GM21515 (cell line): ENCODE data around the gene STPG3.
"Not testable (repeated sequence)": the region's sequence is repeated elsewhere in the genome, so short reads cannot be mapped to it uniquely, and the experiment has no call there.

Source experiments
- ATAC-seq: cut with Tn5 transposase; IDR thresholded peaks from one replicate; pipeline ENCODE4 v1.9.1; 2021; ENCODE audit not compliant: unreplicated experiment

The STPG3 gene

DNA sequence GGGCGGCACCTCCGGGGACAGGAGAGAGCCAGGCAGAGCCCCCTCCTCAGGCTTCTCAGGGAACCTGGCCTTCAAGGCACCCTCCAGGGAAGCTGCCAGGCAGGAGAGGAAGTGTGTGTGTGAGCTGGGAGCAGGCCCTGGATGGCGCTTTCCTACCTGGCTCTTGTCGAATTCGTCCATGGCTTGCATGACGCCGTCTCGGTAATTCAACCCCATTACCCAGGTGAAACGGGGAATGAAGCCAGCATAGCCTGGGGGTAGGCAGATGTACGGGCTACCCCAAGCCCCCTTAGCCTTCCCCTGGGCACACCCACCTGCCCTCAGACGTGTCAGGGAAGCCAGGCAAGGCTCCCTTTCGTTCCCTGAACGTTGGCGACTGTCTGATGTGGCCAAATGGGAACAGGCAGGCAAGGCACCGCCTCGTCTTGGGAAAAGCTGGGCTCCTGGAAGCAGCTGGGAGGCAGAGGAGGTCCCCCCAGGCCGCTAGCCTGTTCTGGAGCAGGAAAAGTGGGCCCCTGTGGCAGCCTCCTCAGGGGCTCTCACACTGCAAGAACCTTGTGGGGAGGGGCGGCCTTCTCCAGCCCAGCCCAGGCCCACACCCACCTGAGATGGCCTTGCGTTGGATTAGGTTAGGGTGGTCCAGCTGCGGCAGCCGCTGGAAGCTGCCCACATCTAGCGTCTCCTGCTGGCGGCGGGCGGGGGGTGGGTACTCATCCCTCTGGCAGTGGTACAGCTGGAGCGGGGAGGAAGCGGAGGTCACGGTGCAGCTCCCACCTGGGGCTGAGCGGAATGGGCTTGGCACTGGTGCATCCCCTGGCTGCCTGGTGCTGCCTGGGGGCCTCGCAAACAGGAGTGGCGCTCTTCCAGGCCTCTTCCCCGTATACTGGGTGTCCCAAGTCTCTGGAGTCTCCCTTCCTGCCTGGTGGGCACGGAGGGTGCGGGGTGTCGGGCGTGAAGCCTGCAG lies 6.3 kb upstream of the STPG3 start:
- ATAC-seq = no peak

DNA sequence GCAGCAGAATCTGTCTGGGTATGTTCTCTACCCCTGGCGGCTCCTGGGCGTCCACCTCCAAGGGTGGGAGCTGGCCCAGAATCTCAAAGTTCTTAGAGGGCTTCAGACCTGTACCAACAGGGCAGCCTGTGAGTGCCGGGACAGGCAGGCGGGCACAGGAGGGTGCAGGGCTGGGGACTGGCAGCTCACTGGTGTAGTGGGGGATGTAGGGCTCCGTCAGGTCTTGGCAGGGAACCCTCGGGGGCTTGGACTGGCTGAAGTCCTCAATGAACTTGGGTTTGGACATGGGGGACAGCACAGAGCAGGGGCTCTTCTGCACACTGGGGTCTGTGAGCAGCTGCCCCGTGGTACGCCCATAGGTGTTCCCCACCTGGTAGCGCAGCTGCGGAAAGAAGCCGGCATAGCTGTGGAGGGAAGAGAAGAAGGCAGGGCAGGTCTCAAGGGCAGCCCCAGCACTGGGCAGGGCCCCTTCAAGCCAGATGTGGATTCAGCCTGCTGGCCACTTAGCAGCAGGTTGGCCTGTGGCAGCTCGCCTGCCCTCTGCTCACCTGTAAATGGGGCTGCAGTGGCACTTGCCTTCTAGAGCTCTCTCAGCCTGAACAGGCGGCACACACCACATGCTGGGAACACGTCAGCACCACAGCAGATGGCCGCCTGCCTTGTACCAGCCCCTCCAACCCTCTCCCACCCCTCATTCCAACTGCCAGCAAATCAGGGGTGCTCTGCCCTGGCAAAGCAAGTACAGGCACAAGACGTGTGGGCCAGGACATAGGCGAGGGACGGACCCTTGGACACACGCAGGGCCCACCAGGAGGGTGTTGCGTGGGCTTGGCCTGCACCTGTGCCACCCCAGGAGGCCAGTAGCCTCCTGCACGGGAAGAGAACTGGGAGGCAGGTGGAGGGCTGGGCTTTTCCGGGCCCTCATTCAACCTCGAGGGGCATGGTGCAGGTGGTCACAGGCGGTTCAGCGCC lies 5.3 kb upstream of the STPG3 start:
- no peak for ATAC-seq

DNA sequence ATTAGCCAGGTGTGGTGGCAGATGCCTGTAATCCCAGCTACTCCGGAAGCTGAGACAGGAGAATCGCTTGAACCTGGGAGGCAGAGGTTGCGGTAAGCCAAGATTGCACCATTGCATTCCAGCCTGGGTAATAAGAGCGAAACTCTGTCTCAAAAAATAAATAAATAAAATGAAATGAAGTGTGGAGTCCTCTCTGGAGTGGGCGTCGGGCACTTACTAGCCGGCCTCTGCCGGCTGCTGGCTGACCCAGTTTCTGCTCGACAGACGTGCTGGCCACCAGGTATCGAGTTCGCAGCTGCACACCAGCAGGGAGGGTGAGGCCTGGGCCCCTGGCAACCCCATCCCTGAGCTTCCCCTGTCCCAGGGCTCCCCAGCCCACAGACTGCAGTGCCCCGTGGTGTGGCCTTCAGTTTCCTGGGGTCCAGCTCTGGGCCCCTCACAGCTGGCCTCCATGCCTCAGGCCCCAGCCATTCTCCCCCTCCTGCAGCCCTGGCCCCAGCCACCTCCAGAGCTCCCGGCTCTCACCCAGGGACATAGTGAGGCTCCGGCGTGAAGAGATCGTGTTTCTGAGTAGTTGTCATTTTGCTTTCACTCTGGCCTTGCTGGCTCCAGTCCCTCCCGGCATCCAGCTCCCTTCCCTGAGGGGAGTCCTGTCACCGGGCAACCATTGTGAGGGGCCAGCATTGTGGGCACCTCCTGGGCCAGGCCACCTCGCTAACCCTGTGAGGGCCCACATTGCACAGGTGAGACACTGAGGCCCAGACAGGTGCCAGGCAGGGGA lies 3.8 kb upstream of the STPG3 start:
- no peak for ATAC-seq

DNA sequence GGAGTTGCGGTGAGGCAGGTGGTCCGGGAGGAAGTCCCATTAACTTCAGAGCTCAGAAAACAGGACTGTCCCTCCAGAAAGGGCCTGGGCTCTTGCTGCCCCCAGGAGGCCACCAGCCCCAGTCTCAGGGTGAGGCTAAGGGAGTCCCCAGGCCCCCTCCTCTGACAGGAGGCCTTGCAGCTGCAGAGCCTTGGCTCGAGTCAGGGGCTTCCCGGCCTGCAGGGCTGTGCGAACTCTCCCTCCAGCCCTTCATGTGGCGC lies 3.2 kb upstream of the STPG3 start:
- no peak for ATAC-seq

DNA sequence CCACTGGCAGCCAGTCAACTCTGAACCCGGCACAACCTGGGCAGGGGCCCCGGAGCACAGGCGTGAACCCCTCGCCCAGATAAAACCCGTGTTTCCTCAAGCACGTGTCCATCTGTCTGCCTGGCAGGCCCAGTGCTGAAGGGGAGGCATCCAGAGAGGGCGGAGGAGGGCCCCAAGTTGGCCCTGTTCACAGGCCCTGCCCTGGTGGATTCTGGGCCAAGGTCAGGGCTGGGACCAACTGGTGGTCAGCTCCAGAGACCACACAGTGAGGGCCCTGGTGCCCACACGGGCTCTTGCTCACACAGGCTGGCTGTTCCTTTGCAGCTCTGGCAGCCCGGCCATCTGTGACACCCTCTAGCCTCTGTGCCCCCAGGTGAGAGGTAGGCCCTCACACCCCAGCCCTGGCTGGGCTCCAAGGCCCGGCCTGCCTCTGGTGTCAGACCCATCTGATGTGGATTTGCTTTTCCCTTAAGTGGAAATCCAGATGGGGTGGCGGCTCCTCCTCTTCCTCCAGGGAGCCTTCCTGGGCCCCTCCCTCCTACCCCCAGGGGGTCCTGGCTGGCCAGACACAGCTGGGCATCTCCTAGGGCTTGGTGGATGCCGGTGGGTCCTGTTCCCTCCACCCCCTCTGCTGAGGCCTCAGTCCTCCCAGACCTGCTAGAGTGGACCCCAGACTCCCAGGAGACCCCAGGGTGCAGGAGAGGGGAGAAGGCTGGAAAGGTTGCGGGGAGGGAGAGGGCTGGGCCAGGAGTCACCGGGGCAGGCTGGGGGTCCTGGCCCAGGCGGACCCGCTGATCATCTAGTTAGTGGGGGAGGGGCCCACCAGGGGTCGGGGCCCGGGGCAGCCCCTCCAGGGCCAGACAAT lies 525 bp upstream of the STPG3 start:
- no peak for ATAC-seq

DNA sequence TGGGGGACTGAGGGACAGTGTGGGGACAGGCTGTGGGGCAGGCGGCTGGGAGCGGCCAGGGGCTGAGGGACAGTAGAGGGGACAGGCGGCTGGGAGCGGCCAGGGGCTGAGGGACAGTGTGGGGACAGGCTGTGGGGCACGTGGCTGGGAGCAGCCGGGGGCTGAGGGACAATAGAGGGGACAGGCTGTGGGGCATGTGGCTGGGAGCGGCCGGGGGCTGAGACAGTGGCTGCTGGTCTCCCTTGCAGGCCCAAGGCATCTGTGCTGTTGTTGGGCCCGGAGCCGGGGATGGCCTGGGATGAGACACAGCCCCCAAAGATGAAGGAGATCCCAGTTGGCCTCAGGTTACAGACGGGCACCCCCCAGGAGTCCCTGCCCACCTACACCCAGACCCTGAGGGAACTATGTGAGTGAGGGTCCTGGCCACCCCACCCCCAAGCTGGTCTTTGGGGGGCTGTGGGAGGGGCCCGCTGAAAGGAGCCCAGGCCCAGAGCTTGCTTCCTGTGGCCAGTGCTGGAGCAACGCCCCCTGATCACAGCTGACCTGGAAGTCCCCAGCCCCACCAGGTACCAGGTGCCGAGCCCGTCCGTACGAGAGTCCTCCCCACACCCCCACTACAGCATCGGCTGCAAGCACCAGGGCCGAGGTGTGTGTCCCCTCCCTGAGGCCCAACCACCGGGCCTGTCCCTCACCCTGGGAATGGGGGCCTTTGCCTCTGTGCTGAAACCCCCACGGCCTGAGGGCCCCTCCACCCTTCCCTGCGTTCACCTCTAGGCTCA lies 593 bp downstream of the STPG3 start:
- no peak for ATAC-seq

DNA sequence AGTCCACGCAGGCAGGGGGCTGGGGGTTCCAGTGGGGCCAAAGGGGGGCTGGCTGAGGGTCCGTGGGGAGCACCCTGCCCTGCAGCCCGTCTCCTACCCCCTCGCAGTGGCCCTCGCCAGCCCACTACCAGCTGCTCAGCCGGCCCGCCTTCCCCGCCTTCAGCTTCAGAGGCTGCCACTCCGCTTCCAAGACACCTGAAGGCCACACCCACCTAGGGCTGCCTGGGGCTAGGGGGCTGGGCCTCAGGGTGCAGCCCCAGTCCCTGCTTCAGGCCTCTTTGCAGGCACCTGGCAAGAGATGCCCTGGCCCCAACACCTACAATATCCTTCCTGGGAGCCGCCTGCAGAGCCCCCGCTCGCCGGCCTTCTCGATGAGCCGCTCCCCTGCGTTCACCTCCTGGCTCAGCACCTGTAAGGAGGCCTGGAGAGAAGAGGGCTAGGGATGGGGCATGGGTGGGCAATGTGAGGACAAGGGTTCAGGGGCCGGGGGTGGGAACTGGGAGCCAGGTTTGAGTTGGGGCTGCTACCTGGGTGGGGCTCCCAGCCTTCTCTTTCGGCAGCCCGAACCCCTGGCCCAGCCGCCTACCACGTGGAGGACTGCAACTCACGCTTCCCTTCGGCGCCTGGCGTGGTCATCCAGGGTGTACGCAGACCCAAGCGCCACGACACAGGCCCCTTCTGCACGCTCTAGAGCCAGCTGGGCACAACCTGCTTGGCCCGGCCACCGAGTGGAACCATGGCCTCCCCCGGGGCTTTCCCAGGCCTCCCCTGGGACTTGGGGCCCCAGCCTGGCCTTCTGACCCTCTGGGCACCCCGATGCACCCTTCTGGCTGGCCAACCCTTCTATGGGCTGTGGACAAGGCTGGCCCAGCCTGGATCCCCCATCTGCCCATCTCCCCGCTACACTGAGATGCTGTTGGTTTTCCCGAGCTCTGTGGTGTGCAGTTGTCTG lies 1.7 kb downstream of the STPG3 start:
- ATAC-seq = no peak

DNA sequence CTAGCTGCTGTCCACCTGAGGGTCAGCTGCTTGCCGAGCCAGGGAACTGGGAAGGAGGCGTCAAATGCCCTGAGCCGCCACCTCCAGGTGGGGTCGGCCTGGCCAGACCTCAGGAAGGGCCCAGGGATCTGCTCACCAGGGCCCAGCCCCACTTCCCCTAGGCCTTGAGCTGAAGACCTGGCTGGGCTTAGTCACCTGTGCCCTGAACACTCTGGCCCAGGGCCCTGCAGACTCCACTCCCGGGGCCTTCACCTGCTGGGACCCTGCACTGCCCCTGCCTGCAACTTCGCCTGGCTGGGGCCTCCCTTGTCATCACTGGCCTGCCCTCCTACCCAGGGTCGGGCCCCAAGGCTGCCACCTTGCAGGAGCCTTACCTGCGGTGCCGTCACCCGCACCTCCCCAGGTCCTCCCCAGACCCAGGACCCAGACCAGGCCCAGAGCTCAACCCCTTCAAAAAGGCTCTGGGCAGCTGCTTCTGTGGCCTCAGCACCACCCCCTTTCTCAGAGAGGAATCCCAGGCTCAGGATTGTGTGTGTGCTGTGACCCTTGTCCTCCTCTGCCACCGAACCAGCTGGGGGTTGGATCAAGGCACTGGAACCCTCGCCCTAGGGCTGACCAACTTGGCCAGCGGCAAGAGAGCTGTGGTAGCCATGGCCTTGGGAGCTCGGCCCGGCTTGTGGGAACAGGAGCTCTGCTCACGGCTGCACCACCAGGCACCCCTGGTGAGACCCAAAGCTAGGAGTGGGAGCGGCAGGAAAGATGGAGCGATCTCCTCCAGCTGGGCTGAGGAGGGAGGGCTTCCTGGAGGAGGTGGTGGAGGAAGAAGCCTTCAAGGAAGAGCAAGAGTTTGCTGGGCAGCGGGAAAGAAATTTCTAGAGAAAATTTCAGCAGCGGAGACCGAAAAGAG lies 2.9 kb downstream of the STPG3 start:
- ATAC-seq = no peak

DNA sequence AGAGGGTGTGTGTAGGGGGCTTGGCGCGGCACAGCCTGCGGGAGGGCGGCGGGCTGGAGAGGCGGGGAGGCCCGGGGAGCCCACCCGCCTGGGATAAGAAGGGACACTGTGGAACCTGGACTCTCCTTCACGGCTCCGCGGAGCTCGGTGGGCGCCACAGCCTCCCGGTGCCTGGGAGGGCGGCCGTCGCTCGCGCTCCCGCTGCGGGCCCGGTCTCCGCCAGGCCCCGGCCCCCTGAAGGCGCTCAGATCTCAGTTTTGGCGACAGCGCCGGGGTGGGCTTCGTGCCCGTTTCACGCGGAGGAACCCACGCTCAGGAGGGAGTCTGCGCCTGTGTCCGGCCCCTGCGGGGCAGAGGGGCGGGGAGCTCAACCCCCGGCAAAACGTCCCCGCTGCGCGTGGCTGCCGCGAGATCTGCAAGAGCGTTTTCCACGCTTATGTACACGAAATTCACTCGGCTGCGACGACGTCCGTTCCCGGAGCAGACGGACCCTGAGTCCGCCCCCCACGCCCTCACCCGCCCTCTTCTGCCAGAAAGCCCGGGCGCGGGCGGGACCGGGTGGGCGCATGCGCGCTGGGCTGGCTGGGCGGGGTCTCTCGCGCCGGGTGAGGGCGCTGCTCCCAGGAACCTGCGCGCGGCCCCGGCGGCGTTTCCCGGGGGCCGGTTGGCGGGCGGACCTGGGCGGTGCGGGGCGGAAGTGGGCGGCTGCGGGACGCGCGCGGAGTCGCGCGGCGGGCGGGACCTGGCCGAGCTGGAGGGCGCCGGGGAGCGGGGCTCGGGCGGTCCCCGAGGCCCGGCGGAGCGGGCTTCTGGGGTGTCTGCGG lies 3.8 kb downstream of the STPG3 start, which contains the start of gene NELFB:
Gene NELFB (plus strand): TSS at position 704 of the 824 bp plus-strand sequence.
- ATAC-seq = peak; percentile 78

DNA sequence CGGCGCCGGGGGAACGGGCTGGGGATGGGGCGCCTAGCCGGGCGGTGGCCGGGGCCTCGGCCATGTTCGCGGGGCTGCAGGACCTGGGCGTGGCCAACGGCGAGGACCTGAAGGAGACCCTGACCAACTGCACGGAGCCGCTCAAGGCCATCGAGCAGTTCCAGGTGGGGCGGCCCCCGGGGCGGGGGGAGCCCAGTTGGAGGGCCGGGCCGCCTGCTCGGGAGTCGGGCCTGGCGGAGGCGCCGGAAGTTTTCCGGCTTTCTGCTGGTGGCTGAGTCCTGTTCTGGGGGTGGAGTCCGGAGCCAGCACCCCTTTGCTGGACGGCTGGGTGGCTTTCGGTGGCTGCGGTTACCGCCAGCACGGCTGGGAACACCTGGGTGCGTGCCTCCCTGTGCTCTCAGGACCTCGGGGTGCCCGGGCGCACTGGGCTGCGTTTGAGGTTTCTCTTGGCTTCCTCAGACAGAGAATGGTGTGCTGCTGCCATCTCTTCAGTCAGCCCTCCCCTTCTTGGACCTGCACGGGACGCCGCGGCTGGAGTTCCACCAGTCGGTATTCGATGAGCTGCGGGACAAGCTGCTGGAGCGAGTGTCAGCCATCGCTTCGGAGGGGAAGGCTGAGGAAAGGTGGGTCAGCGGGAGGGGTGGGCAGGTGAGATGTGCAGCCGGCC lies 4.5 kb downstream of the STPG3 start:
- ATAC-seq = peak; percentile 15

DNA sequence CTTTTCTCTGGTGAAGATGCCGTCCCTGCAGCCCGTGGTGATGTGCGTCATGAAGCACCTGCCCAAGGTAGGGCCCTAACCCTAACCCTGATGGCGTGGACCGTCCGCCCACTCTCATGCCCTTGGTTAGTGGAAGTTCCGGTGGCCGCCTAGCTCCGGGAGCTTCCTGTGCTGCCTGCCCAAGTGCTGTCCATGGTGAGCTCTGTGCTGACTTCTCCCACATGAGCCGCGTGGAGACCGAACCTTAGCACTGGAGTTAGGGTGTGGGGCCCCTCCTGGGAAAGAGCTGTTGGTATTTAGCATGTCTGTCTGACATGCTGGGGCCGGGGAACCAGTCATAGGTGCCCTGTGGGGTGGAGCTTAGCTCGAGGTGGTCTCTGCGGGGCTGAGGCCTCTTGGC lies 5.3 kb downstream of the STPG3 start:
- no peak for ATAC-seq

DNA sequence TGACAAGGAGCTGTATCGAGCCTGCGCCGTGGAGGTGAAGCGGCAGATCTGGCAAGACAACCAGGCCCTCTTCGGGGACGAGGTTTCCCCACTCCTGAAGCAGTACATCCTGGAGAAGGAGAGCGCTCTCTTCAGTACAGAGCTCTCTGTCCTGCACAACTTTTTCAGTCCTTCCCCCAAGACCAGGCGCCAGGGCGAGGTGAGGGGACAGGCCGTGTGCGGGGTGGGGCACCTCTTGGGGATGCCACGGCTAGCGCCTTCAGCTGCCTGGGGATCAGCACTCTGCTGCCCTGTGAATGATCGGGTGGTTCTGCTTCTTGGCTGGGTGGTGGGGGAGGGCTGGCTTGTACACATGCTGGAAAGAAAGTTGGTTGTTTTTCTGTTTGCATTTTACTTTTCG lies 5.8 kb downstream of the STPG3 start:
- ATAC-seq = no peak

DNA sequence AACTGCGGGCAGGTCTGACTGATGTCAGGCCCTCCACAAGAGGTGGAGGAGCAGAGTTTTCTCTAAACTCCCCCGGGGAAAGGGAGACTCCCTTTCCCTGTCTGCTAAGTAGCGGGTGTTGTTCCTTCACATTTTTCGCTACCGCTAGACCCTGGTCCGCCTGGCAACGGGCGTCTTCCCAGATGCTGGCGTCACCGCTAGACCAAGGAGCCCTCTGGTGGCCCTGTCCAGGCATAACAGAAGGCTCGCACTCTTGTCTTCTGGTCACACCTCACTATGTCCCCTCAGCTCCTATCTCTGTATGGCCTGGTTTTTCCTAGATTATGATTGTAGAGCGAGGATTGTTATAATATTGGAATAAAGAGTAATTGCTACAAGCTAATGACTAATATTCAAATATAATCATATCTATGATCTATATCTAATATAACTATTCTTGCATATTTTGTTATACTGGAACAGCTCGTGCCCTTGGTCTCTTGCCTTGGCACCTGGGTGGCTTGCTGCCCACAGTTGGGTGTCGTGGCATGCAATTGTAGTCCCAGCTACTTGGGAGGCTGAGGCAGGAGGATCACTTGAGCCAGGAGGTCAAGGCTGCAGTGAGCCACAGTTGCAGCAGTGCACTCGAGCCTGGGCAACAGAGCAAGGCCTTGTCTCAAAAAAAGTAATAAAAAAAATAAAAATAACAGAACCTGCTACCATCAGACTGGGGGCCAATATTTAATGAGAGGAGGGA lies 11.3 kb downstream of the STPG3 start:
- not testable (repeated sequence) for ATAC-seq

DNA sequence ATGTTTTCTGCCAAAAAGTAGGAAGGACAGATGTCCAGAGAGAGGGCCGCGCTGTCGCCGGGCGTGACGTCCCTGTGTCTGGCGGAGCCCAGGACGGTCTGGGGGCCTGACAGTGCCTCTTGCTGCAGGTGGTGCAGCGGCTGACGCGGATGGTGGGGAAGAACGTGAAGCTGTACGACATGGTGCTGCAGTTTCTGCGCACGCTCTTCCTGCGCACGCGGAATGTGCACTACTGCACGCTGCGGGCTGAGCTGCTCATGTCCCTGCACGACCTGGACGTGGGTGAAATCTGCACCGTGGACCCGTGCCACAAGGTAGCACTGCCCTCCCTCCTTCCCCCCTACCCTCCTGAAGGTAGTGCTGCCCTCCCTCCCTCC lies 11.8 kb downstream of the STPG3 start:
- ATAC-seq = no peak

DNA sequence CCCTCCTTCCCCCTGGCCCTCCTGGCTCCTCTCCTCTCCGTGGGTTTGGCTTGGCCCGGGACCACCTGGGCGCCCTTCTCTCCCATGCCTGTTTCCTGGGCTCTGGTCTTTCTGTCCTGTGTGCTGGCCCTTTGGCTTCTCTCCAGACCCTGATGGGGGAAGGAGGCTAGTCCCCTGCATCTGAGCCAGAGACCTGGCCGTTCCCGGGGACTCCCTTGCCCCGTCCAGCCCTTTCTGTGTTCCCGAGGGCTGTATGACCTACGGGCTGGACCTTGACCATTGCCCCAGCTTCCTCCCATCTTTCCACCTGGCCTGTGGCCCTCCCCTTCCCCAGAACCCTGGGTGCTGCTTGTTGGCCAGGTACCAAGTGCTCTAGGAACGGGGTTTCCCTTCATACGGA lies 12.4 kb downstream of the STPG3 start:
- ATAC-seq = no peak
